Lower lobe of right lung (tissue), 2 donors: ENCODE measurements around the gene SLC6A3. TPM values are rescaled to one million over a fixed set of nuclear protein-coding genes. Genes with fewer than 3 reads are reported as not detected.

Experiments used
- ATAC-seq, 2 donors: fragments of 200-7000 bp; cut with Tn5 transposase; one replicate each; pipeline ENCODE4 v1.9.1; 2020 to 2022; ENCODE audit warnings: mild to moderate bottlenecking in 2 of 2, moderate library complexity in 2 of 2
- DNase-seq: peaks from one replicate; pipeline ENCODE4 v3.0.0-alpha.2; 2020
- H3K27ac ChIP-seq: fragments of 200-600 bp; one replicate; pipeline ENCODE4 v1.8.0; 2022
- H3K27me3 ChIP-seq: fragments of 200-600 bp; one replicate; pipeline ENCODE4 v1.8.0; 2022; ENCODE audit warnings: low read depth
- H3K36me3 ChIP-seq: fragments of 200-600 bp; one replicate; pipeline ENCODE4 v1.8.0; 2022; ENCODE audit warnings: mild to moderate bottlenecking
- H3K4me1 ChIP-seq: fragments of 200-600 bp; one replicate; pipeline ENCODE4 v1.8.0; 2022
- H3K4me3 ChIP-seq: fragments of 200-600 bp; one replicate; pipeline ENCODE4 v1.8.0; 2022; ENCODE audit warnings: mild to moderate bottlenecking
- H3K9me3 ChIP-seq: fragments of 200-600 bp; one replicate; pipeline ENCODE4 v1.8.0; 2022
- intact Hi-C: fragments of 100-400 bp; cut with DNase I; formaldehyde crosslinking; loops from one replicate; pipeline ENCODE4 v1.11.0; 2022
- total RNA-seq: library from RNA; stranded (reverse); fragmentation: NEBNext Ultra II Directional; extraction: Animal tissue kit (Norgen Biotek cat#: 25700); gene quantifications from one replicate; pipeline ENCODE4 v1.2.1, GENCODE V29; 2021
- TF ChIP-seq, protein P1 (sequence below): fragments of 200-600 bp; IDR thresholded peaks from one replicate; pipeline ENCODE4 v1.8.0; 2022; ENCODE audit warnings: antibody characterized with exemption, mild to moderate bottlenecking
- donor health status: DM: no; HTN: yes; CAD: no; lungs with severe emphysema.

Gene SLC6A3
- total RNA-seq, 1 donor from 2014 or later: 0.12 TPM

- peaks cover 32% of the 10 kb centered on the region for H3K36me3 ChIP-seq
- H3K27ac ChIP-seq: peak overlapping the region; percentile 74
- H3K4me1 ChIP-seq: peaks cover 35% of the 10 kb centered on the region
- no peaks in the 10 kb centered on the region for H3K27me3 ChIP-seq
- intact Hi-C loops: no loop called here
- ATAC-seq: peak in 1 of 2 donors; percentile 7
- DNase-seq: no peak
- H3K4me3 ChIP-seq: peak overlapping the region; percentile 94
- TF ChIP-seq, protein P1, sequence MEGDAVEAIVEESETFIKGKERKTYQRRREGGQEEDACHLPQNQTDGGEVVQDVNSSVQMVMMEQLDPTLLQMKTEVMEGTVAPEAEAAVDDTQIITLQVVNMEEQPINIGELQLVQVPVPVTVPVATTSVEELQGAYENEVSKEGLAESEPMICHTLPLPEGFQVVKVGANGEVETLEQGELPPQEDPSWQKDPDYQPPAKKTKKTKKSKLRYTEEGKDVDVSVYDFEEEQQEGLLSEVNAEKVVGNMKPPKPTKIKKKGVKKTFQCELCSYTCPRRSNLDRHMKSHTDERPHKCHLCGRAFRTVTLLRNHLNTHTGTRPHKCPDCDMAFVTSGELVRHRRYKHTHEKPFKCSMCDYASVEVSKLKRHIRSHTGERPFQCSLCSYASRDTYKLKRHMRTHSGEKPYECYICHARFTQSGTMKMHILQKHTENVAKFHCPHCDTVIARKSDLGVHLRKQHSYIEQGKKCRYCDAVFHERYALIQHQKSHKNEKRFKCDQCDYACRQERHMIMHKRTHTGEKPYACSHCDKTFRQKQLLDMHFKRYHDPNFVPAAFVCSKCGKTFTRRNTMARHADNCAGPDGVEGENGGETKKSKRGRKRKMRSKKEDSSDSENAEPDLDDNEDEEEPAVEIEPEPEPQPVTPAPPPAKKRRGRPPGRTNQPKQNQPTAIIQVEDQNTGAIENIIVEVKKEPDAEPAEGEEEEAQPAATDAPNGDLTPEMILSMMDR: no peak
- no peaks in the 10 kb centered on the region for H3K9me3 ChIP-seq
These were observed 101.0 kb downstream of the SLC6A3 start for GRCh38 chr5:1343931-1344901.

- H3K36me3 ChIP-seq: peaks cover 41% of the 10 kb centered on the region
- H3K27me3 ChIP-seq: no peaks in the 10 kb centered on the region
- intact Hi-C loops: no loop called here
- TF ChIP-seq, protein P1: no peak
- ATAC-seq (peak; percentile 76 to 86), DNase-seq (peak; percentile 70)
- peak overlapping the region; percentile 94 for H3K4me3 ChIP-seq
- no peaks in the 10 kb centered on the region for H3K9me3 ChIP-seq
- H3K27ac ChIP-seq: peak overlapping the region; percentile 74
- peaks cover 35% of the 10 kb centered on the region for H3K4me1 ChIP-seq
These were observed 101.9 kb downstream of the SLC6A3 start for GRCh38 chr5:1343315-1343751.

Other genes with a start within 250 kb of the SLC6A3 start
- gene SLC6A19, start 243.8 kb downstream of the SLC6A3 start, total RNA-seq: not detected
- not detected for gene SLC6A18, start 220.1 kb downstream of the SLC6A3 start, total RNA-seq
- gene TERT, start 150.4 kb downstream of the SLC6A3 start, total RNA-seq: not detected
- 135 TPM for gene CLPTM1L, start 100.3 kb downstream of the SLC6A3 start, total RNA-seq
- gene LPCAT1, start 78.5 kb upstream of the SLC6A3 start, total RNA-seq: 475 TPM